HepG2 (cell line): ENCODE measurements around the gene ARID5B. TPM values are rescaled to one million over a fixed set of nuclear protein-coding genes. Genes with fewer than 3 reads are reported as not detected.

ENCODE experiments used
- ARID4A ChIP-seq: sonication (generic); formaldehyde crosslinking; IDR thresholded peaks from 2 replicates; pipeline ENCODE4 v1.5.0; 2020; ENCODE audit warnings: mild to moderate bottlenecking, missing genetic modification reagents, borderline replicate concordance
- ELF1 ChIP-seq: sonication (generic); formaldehyde crosslinking; IDR thresholded peaks from 2 replicates; pipeline ENCODE4 v1.4.0; 2020; ENCODE audit warnings: missing genetic modification reagents
- FOXA1 ChIP-seq, 2 experiments: fragments of 450-650 bp in 1 of 2; sonication (generic) in 1 of 2; formaldehyde crosslinking in 1 of 2; IDR thresholded peaks; 2 replicates each; pipeline versions ENCODE4 v1.4.0 to v1.6.1; 2016 to 2020; ENCODE audit warnings: missing genetic modification reagents in 1 of 2
- FOXP1 ChIP-seq, 2 experiments: fragments of 450-650 bp in 1 of 2; IDR thresholded peaks; 2 replicates each; pipeline ENCODE4 v1.6.1; 2017 to 2018; ENCODE audit warnings: antibody characterized with exemption in 1 of 2
- HOXA3 ChIP-seq: sonication (generic); formaldehyde crosslinking; IDR thresholded peaks from 2 replicates; pipeline ENCODE4 v1.5.0; 2020; ENCODE audit warnings: missing genetic modification reagents
- JUN ChIP-seq: sonication (generic); formaldehyde crosslinking; IDR thresholded peaks from 2 replicates; pipeline ENCODE4 v1.4.0; 2020; ENCODE audit warnings: mild to moderate bottlenecking, missing genetic modification reagents
- NR3C1 ChIP-seq: sonication (generic); formaldehyde crosslinking; IDR thresholded peaks from 2 replicates; pipeline ENCODE4 v1.4.0; 2020; ENCODE audit warnings: missing genetic modification reagents
- ONECUT2 ChIP-seq: sonication (generic); formaldehyde crosslinking; IDR thresholded peaks from 2 replicates; pipeline ENCODE4 v1.4.0; 2020; ENCODE audit warnings: missing genetic modification reagents
- PHB2 ChIP-seq: fragments of 450-650 bp; IDR thresholded peaks from 2 replicates; pipeline ENCODE4 v1.6.1; 2018; ENCODE audit not compliant: partially characterized antibody
- PRDM10 ChIP-seq: sonication (generic); formaldehyde crosslinking; IDR thresholded peaks from 2 replicates; pipeline ENCODE4 v1.4.0; 2020; ENCODE audit warnings: low read depth, missing genetic modification reagents
- SP1 ChIP-seq, 2 experiments: fragments of 450-650 bp in 1 of 2; sonication (generic) in 1 of 2; formaldehyde crosslinking in 1 of 2; IDR thresholded peaks; 2 replicates each; pipeline versions ENCODE4 v1.4.0 to v1.6.1; 2016 to 2020; ENCODE audit warnings: missing genetic modification reagents in 1 of 2
- TBX3 ChIP-seq: fragments of 450-650 bp; IDR thresholded peaks from 2 replicates; pipeline ENCODE4 v1.6.1; 2017; ENCODE audit warnings: antibody characterized with exemption, mild to moderate bottlenecking, inconsistent platforms, borderline replicate concordance
- TRIM22 ChIP-seq: fragments of 450-650 bp; IDR thresholded peaks from 2 replicates; pipeline ENCODE4 v1.6.1; 2017
- ZFX ChIP-seq: sonication (generic); formaldehyde crosslinking; IDR thresholded peaks from 2 replicates; pipeline ENCODE4 v1.4.0; 2020; ENCODE audit warnings: mild to moderate bottlenecking, low read depth, missing genetic modification reagents, moderate library complexity
- ZNF143 ChIP-seq: sonication (generic); formaldehyde crosslinking; IDR thresholded peaks from 2 replicates; pipeline ENCODE4 v1.4.0; 2020; ENCODE audit warnings: missing genetic modification reagents
- ZNF180 ChIP-seq: sonication (generic); formaldehyde crosslinking; IDR thresholded peaks from 2 replicates; pipeline ENCODE4 v1.4.0; 2020; ENCODE audit warnings: low read depth, missing genetic modification reagents, borderline replicate concordance
- ZNF3 ChIP-seq: IDR thresholded peaks from 2 replicates; pipeline ENCODE4 v1.7.0; 2017; ENCODE audit warnings: inconsistent platforms
- ZNF333 ChIP-seq: sonication (generic); formaldehyde crosslinking; IDR thresholded peaks from 2 replicates; pipeline ENCODE4 v1.4.0; 2020; ENCODE audit warnings: mild to moderate bottlenecking, missing genetic modification reagents, borderline replicate concordance
- ZNF616 ChIP-seq: sonication (generic); formaldehyde crosslinking; IDR thresholded peaks from 2 replicates; pipeline ENCODE4 v1.5.0; 2020; ENCODE audit warnings: low read depth, mild to moderate bottlenecking, missing genetic modification reagents
- ZNF792 ChIP-seq: IDR thresholded peaks from 2 replicates; pipeline ENCODE4 v1.6.1; 2016
- ZSCAN25 ChIP-seq: sonication (generic); formaldehyde crosslinking; IDR thresholded peaks from 2 replicates; pipeline ENCODE4 v1.8.0; 2022; ENCODE audit warnings: mild to moderate bottlenecking, missing genetic modification reagents
- polyA plus RNA-seq, 8 experiments: library from polyadenylated mRNA; depleted of rRNA in 3 of 8; stranded (reverse) in 7 of 8; unstranded in 1 of 8; fragments of >200 nt; fragmentation: Illumina TruSeq in 4 of 8; extraction: Trizol in 4 of 8; gene quantifications; 2 replicates each; pipeline versions ENCODE4 v1.2.1 to v1.2.3, GENCODE V29; 2011 to 2016; ENCODE audit warnings: low read depth in 4 of 8, missing spikeins in 1 of 8, mixed read lengths in 1 of 8; ENCODE audit not compliant: insufficient read depth in 1 of 8
- total RNA-seq, 5 experiments: library from RNA; depleted of rRNA; stranded (reverse); fragments of >200 nt; fragmentation: Illumina TruSeq; extraction: Trizol; gene quantifications; 2 replicates each; pipeline ENCODE4 v1.2.3, GENCODE V29; 2016; ENCODE audit warnings: low read depth in 1 of 5

ARID5B gene
- total and polyA plus RNA-seq, 2 of the 13 experiments (the other 11 are each of a cell fraction or from before 2014, with no cell fraction given): 6.2 to 21.1 TPM

GRCh38 chr10:61900829-61901792 is at the start of gene ARID5B (continued):
- TF ChIP-seq ARID4A (peak; percentile 34; the same call in 1 of the 2 replicates), TBX3 (no peak), HOXA3 (no peak), ZNF143 (CRISPR knock-in tag) (no peak), ONECUT2 (CRISPR knock-in tag) (peak; percentile 65), PHB2 (no peak), JUN (no peak), NR3C1 (CRISPR knock-in tag) (no peak), FOXP1 (IDR thresholded peaks at IDR 0.05) (no peak), FOXP1 (CRISPR knock-in tag; IDR thresholded peaks at IDR 0.05) (no peak), ELF1 (no peak), PRDM10 (CRISPR knock-in tag) (no peak), ZNF616 (CRISPR knock-in tag) (no peak), ZNF333 (no peak), SP1 (IDR thresholded peaks at IDR 0.05) (no peak), SP1 (CRISPR knock-in tag; IDR thresholded peaks at IDR 0.05) (no peak), FOXA1 (IDR thresholded peaks at IDR 0.05) (no peak), FOXA1 (CRISPR knock-in tag; IDR thresholded peaks at IDR 0.05) (no peak), ZSCAN25 (CRISPR knock-in tag) (no peak), TRIM22 (no peak), ZFX (CRISPR knock-in tag) (no peak), ZNF180 (no peak), ZNF3 (CRISPR knock-in tag) (no peak), ZNF792 (no peak)
